HG03175 (cell line): Measurements from ENCODE around the gene OR1S2.
"Not testable (repeated sequence)": the region's sequence is repeated elsewhere in the genome, so short reads cannot be mapped to it uniquely, and the experiment has no call there.

Experiments
- ATAC-seq: cut with Tn5 transposase; IDR thresholded peaks from one replicate; pipeline ENCODE4 v1.9.1; 2021; ENCODE audit warnings: mild to moderate bottlenecking, moderate library complexity; ENCODE audit not compliant: unreplicated experiment

Gene OR1S2

GRCh38 chr11:58204042-58204441, at the start of gene OR1S2:
OR1S2 (minus strand) TSS chr11:58204142; CDS start chr11:58204142, 0 bp downstream.
- no peak for ATAC-seq

- ATAC-seq = no peak
Observed at GRCh38 chr11:58243954-58244353, 40.0 kb upstream of the OR1S2 start.

- no peak for ATAC-seq
Observed at GRCh38 chr11:58227956-58228615, 24.1 kb upstream of the OR1S2 start.

DNA sequence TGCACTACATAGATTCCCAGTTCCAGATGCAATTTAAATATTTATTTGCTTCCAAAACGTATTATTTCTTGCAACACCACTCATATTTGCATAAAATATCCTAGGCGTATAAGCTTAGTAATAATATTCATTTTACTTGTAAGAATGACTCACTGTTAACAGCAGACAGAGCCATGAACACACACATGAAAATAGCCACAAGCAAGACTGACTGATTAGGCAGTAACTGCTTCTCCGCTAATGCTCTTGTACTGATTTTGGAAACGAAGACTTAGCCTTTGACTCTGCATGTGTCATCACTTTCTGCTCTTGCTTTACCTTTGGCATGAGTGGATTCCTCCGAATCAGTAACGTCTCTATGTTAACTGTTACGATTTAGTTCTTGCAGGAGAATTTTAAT, 18.8 kb upstream of the OR1S2 start:
- no peak for ATAC-seq

GRCh38 chr11:58216476-58216875, 12.5 kb upstream of the OR1S2 start:
- no peak for ATAC-seq

GRCh38 chr11:58212420-58212819, 8.5 kb upstream of the OR1S2 start, which contains the start of gene OR1S1:
OR1S1 (plus strand) TSS chr11:58212720.
- not testable (repeated sequence) for ATAC-seq

- ATAC-seq = no peak
Observed at GRCh38 chr11:58199271-58199670, 4.7 kb downstream of the OR1S2 start.

DNA sequence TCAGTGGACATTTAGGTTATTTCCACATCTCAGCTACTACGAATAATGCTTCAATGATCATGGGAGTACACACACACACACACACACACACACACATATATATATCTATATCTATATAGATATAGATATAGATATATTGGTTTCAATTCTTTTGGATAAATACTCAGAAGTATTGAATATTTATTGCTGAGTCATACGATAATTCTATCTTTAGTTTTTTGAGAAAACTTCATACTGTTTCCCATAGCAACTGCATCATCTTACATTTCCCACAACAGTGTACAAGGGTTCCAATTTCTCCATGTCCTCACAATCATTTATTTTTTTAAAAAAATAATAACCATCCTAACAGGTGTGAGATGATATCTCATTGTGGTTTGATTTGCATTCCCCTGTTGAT, 8.0 kb downstream of the OR1S2 start:
- ATAC-seq = no peak

DNA sequence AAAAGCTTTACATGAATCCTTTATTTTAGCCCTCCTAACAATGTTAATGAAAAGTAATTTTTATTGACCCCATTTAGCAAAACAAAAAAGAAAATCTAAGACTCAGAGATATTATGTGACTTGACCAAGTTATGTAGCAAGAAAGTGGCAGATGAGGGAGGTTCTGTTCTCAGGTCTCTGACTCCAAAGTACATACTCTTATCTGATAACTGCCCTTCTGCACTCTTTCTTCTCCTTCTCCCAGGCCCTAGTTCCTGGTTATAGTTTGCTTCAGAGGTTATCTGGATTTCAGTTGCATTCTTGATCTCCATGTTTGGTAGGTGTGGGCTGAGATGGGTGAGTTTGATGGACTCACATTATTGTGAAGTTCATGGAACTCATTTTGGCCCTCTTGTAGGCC, 10.6 kb downstream of the OR1S2 start:
- ATAC-seq = no peak

- ATAC-seq = no peak
Observed at GRCh38 chr11:58192229-58192628, 11.7 kb downstream of the OR1S2 start.

DNA sequence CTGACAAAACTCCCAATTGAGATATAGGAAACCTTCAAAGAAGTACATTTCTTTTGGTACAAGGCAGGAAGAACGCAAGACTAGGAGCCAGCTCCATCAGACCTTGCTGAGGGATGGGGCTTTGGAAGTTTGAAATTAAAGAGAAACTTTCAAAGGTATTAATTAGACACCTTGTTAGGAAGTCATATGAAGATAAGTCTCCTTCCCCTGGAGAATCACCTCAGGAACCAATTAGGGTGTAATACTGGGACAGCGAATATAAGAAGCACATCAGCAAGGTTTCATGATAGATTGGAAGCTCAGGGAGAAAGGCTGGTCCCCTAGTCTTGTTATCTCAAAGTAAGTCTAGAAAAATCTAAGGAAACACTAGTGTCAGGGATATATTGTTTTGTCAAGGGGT, 15.2 kb downstream of the OR1S2 start, which contains the start of gene OR9Q2:
Gene OR9Q2 (plus strand): TSS at position 301 of the 400 bp plus-strand sequence. CDS start 1,421 bp downstream, outside the sequence.
- no peak for ATAC-seq

DNA sequence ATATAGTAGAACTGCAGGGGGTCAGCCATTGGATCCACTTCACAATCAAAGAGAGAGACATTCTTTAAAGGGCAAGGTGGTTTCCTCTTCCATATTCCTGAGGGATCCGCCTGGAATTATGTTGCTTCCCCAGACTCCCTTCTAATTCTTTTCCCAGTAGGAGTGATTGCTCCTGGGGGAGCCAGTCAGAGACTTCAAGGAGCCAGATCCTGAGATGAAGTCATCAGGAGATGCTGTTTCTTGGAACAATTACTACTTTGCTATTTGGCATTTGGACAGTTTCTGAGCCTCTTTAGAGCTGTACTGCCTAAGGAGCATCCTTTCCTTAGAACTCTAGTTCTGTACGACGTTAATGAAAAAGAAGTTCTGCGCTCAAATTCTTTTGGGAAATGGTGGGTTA, 17.0 kb downstream of the OR1S2 start:
- ATAC-seq = no peak

- ATAC-seq = no peak
Observed at GRCh38 chr11:58179648-58180047, 24.3 kb downstream of the OR1S2 start.

DNA sequence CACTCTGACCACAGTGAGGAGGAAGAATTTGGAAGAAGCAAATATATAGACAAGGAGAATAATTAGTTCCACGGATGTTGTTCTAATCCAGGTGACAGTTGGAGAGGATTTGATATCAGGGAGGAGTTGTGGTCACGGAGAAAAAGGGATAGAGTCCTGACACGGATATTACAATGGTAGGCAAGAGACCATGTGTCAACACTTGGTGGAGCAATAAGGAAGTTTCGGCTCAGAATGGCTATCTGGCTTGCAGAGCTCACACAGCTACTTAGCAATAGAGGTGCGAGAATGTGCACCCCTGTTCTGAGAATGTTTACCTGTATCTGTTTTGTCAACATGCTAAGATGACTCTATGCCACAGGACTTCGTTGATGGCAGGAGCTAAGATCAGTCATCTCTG, 25.5 kb downstream of the OR1S2 start:
- ATAC-seq = no peak

DNA sequence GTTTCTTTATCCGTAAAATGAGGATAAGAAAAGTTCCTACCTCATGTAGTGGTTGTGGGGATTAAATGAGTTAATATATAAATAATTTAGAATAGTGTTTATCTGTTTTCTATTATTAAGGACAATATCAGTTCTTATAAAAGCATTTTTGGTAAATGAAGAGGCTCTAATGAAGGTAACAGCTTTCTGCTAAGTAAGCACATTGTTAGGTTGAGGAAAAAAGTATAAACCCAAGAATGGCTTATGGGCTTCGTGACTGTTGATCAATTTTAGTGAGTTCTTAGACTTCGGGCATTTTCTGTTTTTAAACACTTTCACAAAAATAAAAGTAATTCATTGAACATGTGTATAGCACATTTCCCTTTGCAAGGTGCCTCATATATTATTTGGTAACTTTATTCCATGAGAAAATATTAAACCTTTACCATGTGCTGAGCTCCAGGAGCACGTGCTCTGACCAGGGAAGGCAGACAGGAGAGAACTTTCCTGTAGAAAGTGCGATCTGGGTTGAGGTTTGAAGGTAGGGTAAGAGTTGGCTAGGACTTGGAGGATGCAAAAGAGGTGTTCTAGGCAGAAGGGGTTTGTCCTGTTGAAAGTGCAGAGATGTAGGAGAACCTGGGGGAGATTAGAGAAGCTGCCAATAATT, 26.4 kb downstream of the OR1S2 start:
- ATAC-seq = no peak

- no peak for ATAC-seq
Observed at GRCh38 chr11:58165504-58166106, 38.3 kb downstream of the OR1S2 start.

DNA sequence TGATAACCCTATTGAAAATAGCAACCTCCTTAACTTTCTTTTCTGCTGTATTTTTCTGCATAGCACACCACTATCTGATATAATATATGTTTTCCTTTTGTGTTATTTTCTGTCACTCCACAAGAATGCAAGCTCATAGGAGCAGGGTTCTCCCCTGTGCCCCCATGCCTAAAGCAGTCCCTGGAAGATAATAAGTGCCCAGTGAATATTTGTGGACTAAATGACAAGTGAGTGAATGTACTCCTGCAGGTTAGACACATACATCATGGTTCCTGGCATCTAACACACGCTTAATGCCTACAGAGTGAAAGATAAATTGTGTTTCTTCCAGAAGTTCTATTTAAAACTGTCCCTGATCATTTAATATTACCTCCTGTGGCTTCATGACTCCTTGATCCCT, 39.0 kb downstream of the OR1S2 start:
- ATAC-seq = no peak

GRCh38 chr11:58164389-58164788, 39.6 kb downstream of the OR1S2 start:
- ATAC-seq = no peak
